CD4-positive, alpha-beta T cell treated with Interleukin-15 for 4 hours (primary cell): ENCODE results near the gene MTLN.
"Not testable (repeated sequence)": the region's sequence is repeated elsewhere in the genome, so short reads cannot be mapped to it uniquely, and the experiment has no call there.

Experiments used
- DNase-seq: peaks from one replicate; pipeline ENCODE4 v3.0.0-alpha.2; 2020; ENCODE audit warnings: low spot score

MTLN gene, protein sequence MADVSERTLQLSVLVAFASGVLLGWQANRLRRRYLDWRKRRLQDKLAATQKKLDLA

DNA sequence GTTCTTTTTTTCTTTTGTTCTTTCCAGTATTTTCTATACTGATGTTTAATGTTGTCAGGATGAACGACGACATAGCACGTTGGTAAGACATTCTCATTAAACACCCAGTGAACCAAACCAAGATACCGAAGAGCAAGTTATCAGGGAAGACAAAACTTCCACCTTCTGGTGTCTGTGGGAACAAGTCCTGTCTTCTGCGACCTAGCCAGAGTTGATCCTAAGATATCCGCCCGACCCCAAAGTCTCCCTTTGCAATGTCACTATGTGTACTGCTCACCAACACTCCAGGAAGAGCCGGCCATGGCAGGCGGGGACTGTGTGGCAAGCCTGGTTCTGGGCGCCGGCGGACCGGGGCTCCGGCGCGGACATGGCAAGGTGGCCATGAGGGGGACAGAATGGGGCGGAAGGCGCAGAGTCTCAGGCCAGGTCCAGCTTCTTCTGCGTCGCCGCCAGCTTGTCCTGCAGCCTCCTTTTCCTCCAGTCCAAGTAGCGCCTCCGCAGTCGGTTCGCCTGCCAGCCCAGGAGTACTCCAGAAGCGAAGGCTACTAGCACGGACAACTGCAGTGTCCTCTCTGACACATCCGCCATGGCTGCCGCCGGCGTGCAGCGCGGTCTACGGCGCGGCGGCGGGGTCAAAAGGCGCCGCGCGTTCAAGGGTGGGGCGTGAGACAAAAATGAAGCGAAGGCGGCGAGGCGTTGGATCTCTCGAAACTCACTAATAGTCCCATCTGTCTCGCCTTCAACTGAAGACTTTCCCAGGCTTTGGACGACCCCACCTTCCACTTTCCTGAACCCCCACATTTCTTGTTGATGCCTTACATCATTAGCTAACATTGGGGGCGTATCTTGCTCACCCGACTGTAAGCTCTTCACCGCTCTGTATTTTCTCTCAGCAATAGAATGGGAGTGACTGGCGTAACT is at the start of gene MTLN:
Gene MTLN, minus strand, starts transcription at position 610 of the 921 bp plus-strand sequence. Its CDS starts 22 bp downstream, at position 588.
- DNase-seq = peak; percentile 74

DNA sequence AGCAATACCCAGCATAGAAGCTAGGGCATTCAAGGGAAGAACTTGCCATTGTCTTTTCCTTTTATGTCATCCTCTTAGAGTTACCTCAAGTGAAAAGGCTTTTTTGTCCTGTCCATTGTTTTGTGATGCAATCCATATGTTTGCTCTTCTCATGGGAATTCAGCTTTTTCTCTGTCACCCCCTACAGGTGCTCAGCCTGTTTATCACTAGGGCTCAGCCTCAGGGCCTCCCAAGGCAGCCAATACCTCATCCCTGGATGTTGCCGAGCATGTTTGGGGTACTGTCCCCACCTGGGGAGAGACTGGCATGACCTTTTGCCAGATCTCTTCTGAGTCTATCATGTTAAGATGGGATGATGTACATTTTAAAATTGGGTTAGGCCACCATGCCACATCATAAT is 49.6 kb upstream of the MTLN start:
- DNase-seq = not testable (repeated sequence)

DNA sequence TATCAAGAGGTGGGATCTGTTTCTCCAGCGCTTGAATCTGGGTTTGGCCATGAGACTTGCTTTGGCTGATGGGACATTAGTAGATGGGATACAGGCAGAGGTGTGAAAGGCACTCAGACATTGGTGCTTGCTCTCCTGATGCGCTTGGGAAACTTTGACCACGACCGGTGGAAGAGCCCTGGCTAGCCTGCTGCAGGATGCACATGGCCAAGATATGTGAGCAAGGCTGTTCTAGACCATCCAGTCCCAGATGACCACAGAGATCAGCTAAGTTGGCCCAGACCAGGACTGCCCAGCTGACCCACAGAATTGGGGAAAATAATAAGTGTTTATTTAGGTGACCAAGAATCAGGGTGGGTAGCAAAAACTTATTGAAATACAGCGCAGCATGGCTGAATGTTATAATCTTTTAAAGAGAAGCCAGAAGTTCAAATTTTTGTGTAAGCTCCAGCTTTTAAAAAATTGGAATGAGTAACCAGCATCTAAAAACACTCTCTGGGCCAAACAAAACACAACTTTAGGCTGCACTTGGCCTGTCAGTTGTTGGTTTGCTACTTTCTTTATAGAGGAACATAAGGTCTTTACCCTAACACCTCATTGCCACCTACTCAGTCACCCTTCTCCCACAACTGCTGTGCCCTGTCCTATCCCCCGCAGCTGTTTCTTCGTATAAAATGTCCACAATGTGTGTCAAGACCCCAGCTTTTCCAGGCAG is 35.9 kb upstream of the MTLN start:
- DNase-seq = not testable (repeated sequence)

DNA sequence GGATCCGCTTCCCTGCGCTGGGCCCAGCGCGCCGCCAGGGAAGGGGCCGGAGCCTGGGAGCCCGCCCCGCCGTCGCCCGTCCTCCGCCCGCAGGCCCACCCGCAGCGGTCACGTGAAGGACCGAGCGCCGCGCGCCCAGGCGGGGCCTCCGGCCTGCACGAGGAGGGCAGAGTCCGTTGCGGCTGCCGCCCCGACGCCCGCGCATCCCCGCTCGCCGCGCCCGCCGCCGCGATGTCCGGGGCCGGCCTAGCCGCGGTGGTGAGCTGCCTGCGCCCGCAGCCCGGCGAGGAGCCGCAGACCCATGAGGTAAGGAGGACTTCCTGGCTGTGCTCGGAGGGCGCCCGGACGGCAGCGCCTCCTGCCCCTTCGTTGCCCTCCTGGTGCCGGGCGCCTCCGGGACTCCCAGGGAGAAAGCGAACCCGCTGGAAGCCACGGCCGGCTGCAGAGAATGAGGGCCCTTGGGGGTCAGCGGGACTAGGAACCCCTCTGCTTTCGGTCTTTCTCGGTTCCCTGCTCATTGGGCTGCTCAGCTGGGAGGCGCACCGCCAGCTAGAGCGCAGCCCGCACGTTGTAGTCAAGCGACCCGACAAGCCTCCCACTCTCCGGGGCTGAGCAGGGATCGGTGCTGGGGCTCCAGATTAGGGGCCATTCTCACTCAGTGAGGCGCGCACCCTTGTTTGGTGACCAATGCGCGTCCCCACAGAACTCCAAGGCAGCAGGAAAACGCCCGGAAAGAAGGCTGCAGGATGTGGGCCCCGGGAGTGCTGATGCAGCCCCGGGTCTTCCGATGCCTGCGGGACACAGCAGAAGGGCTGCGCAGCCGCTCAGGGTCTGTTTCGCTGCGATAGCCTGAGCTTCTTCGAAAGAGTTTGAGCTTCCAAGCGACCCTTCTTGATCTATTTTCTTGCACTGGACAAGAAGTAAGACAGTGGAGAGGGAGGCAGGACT is 33.4 kb upstream of the MTLN start:
- DNase-seq = not testable (repeated sequence)

DNA sequence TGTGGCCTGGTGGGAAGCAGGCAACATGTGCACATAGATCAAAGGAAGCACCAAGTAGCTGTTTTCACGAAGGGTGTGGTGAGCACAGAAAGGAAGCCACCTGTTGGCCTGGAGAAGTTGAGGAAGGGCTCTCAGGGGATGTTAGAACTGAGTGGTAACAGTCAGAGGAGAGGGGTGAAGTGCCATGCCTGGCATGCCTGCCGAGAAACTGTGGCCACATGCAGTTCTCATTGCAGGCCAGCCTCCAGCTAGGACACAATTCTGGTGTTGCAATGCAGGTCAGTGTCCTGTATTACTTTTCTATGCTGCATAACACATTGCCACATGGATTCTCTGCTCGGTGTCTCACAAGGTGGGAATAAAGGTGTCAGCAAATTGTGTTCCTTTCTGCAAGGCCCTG is 30.9 kb upstream of the MTLN start:
- DNase-seq = not testable (repeated sequence)

DNA sequence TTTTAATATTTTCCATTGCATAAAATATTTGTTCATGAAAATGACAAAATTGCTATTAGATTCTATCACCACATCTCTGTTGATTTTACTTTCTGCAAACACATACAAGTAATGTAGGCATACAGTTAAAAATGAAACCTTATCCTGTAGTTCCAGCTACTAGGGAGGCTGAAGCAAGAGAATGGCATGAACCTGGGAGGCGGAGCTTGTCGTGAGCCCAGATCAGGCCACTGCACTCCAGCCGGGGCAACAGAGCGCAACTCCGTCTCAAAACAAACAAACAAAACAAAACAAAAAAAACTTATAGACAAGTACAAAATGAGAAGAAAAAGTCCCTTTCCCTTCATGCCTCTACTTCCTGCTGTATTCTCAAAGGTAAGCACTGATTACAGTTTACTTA is 22.2 kb upstream of the MTLN start:
- DNase-seq = not testable (repeated sequence)

DNA sequence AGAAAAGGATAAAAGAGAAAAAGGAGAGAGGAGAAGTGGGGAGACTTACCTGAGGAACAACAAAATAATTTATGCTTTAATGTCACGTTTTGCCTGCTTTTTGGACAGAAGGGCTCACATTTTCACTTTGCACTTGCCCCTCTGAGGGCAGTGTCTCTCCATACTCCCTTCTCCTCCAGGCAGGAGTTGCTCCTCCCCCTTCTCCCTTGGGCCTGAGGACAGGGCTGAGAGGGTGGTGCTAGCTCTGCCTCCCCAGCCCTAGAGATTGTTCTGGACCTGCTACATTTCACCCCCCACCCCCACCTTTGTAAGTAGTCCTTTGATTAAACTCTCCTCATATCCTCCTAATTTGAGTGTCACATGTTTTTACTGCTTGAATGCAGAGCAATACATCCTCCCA is 17.5 kb upstream of the MTLN start:
- DNase-seq = not testable (repeated sequence)

DNA sequence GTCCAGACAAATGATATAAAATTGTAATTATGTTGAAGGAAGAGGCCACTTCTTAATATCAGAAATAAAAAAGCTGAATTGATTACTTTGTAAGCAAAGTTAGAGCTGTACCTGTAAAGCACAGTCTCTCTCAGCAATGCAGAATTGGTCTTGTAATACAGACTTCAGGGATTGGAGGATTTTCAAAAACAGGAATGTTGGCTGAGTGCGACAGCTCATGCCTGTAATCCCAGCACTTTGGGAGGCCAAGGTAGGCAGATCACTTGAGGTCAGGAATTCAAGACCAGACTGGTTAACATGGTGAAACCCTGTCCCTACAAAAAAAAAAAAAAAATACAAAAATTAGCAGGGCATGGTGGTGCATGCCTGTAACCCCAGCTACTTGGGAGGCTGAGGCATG is 10.3 kb upstream of the MTLN start:
- not testable (repeated sequence) for DNase-seq

DNA sequence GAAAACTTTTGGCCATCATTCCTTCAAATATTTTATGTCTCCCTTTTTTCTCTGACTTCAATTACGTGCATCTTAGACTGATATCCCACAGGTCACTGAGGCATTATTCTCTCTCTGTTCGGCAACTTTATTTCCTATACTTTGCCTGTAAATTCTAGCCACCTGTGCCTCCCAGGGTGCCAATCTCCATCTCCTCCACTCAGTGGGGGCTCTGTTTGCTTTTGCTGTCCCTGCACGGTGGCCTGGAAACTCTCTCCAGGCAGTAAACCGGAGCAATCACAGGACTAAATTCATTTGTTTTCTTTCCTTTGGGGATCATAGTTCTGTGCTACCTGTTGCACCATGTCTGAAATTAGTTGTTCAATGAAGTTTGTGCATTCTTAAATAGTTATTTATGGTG is 9.6 kb upstream of the MTLN start:
- DNase-seq = no peak

DNA sequence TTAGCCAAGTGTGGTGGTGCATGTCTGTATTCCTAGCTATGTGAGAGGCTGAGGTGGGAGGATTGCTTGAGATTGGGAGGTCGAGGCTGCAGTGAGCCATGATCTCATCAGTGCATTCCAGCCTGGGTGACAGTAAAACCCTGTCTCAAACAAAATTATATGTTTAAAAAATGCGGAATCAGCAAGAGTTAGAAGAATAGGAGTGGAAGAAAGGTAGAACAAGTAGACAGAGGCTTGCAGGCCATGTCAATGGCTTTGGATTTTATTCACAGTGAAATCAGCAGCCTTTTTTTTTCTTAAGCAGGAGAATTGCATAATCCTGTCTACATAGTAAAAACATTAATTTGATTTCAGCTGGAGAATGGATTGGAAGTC is 7.8 kb upstream of the MTLN start:
- DNase-seq = no peak

DNA sequence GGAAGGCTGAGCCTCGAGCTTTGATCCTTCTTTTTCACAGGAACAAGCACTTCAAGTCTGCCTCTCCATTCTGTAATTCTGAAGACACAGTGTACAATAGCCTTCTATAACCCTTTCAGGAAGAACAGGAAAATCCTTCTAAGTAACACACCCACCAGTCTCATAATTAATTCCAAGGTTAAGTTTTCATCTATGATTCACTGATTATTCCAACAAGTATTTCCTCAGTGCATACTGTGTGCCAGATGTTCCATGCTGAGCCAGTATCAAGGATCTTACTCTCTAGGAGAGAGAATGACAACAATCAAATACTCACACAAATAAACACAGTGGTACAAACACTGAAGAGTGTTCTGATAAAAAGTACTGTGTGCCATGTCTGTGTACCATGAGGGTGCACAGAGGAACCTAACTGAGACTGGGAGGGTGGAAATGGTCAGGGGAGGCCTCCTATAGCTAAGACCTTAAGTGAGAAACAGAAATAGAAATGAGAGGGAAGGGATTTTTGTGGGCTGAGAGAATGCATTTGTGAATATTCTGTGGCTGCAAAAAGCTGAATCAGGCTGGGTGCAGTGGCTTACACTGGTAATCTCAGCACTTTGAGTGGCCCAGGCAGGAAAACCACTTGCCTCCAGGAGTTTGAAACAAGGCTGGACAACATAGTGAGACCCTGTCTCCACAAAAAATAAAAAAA is 7.3 kb upstream of the MTLN start:
- DNase-seq = no peak

DNA sequence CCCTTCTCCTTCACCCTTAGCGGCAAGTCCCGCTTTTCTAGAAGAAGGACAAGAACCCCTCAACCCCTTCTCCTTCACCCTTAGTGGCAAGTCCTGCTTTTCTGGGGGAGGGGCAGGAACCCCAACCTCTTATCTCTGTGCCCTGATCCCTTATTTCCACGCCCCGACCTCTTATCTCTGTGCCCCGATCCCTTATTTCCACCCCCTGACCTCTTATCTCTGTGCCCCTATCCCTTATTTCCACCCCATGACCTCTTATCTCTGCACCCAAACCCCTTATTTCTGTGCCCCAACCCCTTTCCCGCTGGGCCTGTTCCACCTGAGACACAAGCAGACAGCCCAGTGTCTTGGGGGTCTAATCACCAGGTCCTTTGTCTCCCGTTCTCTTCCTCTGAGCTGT is 6.5 kb upstream of the MTLN start:
- DNase-seq = not testable (repeated sequence)

DNA sequence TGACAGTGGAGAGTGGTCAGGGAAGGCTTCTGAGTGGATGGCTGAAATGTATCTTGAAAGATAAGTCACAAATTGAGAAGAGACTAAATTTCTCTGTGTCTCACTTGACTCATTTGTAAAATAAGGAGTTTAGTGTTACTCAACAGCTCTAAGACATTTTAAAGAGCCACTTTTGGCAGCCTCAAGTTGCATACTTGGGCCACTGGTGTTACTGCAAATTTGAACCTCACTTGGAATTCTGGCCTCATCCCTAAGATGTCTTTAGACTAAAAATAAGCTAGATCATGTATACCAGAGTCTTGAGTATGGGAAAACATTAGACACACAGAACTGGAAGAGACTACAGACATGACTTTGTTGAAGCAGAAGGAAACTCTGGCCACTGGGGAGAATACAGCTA is 4.5 kb upstream of the MTLN start:
- no peak for DNase-seq

DNA sequence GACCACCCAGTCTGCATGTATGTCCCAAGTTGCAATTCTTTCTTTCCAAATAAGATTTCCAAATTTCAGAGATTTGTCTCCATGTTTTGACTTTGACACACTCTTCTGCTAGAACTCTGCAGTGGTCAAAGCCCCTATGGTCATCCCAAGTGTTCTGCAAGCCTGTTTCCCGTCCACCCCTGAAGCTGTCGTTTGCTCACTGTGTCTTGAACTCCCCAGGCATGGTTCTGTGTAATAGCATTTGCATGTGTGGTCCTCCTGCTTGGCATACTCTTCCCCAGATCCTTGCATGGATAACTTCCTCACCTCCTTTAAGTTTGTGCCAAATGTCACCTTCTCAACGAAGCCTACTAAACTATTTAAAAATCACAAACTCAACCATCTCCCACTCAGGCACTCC is 3.9 kb upstream of the MTLN start:
- no peak for DNase-seq

DNA sequence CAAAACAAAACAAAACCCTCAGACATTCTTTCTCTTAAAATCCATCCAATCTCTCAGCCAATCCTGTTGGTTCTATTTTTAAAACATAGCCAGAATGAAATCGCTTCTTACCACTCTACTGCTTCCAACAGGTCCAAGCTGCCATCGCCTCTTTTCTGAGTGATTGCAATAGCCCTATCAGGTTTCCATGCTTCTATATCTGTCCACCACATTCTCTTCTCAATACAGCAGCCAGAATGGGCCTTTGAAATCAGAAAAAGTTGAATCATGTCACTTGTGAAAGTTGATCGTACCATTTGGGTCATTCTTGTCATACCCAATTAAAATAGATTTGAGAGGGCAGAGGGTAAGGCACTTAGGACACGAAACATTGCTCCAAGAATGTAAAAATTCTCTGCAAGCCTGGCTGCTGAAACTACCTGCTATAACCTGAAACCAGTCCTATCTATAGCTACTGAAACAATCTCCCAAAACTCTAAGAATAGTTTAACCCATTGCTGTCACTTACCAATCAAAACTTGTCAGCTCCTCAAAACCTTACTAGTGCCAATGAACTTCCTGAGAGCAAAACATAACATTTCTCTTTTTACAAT is 3.3 kb upstream of the MTLN start:
- no peak for DNase-seq

DNA sequence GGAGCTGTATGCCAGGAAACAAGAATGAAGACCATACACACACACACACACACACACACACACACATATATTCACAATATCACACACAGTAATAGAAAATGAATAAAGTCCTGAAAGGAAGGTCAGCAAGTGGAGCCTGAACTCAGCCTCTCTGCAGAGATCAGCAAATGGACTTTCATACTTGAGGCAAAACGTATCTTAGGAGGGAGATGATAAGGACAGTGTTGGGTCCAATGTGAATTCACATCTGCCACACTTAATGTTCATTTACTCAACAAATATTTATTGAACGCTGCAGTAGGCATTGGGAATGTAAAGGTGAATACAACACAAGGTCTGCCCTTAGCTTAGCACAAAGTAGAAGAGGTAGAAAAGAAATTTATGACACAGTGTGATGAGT is 2.7 kb upstream of the MTLN start:
- no peak for DNase-seq

DNA sequence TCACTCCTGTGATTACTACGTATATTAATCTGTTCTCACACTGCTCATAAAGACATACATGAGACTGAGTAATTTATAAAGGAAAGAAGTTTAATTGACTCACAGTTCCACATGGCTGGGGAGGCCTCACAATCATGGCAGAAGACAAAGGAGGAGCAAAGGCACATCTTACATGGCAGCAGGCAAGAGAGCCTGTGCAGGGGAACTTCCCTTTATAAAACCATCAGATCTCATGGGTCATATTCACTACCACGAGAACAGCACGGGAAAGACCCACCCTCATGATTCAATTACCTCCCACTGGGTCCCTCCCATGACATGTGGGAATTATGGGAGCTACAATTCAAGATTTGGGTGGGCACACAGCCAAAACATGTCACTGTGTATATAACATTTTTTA is 1.2 kb upstream of the MTLN start:
- not testable (repeated sequence) for DNase-seq

DNA sequence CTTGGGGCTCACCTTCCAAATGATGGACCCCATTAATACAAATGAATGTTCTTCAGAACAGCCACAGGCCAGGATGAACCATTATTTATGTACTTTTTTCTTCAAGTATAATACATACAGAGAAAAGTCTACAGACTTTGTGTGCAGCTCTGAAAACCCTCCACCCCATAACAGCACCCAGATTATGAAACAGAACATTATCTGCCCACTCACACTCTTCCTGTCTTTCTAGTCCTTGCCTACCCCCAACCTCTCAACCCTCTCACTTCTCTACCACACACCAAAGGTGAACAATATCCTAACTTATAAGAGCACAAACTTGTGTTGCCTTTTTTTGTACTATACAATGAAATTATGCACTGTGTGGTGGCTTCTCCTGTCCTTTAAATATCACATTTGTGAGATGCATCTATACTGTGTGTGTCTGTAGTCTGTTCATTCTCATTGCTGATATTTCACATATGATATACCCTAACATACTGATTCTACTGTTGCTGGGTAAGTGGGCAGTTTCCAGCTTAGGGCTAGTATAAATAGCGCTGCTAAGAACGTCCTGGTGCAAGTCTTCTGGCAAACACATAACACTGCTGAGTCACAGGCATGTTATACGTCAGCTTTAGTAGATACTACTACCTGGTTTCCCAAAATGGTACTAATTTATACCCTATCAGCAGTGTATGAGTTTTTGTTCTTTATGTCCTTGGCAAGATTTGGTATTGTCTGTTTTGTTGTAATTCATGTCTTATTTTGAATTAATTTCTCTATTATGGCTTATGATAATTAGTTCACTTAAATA is 6.5 kb downstream of the MTLN start:
- DNase-seq = no peak

DNA sequence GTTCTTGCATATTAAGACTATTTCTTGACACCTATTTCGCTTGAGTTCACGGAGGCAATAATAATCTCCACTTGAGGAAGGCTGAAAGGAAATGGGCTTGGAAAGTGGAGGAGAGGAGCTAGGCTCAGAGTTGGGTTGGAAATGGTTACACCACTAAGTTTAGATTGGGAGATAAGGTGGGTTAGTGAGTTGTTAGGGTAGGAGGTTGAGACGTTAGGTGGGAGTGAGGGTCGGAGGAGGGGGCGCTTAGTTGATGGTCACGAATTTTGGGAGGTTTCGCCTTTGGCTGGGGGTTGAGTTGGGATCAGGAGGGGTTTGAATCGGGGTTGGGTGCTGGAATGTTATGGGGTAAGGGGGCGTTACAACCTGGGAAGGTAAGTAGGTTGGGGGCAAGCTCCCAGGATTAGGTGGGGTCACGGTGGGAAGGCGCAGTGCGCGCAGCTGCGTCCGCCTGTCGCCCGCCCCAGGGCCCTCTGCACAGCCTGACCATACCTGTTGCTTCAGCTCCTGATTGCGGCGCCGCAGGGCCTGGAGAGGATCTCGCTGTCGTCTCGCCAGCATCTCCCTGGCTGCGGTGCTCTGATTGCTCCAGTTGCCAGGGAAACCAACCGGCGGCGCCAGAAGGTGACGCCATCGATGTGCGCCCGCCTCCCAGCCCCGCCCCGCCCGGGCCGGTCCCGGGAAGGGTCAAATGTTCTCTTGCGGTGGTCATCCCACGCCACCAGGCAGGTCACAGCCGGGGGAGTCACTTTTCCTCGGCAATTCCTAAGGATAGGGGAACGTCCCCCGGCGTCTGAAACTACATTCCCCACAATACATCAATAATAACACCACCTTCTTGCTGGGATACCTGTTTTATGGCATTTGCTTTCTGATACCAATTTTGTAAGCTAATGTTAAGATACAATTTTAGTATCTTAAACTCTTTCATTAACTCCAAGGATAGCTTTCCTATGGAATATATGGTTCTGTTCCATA is 7.7 kb downstream of the MTLN start, which contains the start of gene NPHP1:
Gene NPHP1, minus strand, starts transcription at position 606 of the 978 bp plus-strand sequence. Its CDS starts 45 bp downstream, at position 561.
- peak; percentile 84 for DNase-seq
